Retinal pigment epithelial cell (primary cell): ENCODE results near the gene GPATCH8.
"Not testable (repeated sequence)": the region's sequence is repeated elsewhere in the genome, so short reads cannot be mapped to it uniquely, and the experiment has no call there.

ENCODE experiments used
- DNase-seq: peaks from one replicate; pipeline ENCODE4 v3.0.0-alpha.2; 2010; ENCODE audit warnings: low read depth
- H3K4me3 ChIP-seq: 2 replicates; pipeline ENCODE4 v1.5.1; 2011; ENCODE audit warnings: mild to moderate bottlenecking, low read length, control low read depth, moderate library complexity
- TF ChIP-seq, protein P1 (sequence below): conservative IDR thresholded peaks from 2 replicates; pipeline ENCODE4 v1.5.1; 2011; ENCODE audit warnings: low read depth, low read length, control low read depth, inconsistent platforms

Gene GPATCH8

DNA sequence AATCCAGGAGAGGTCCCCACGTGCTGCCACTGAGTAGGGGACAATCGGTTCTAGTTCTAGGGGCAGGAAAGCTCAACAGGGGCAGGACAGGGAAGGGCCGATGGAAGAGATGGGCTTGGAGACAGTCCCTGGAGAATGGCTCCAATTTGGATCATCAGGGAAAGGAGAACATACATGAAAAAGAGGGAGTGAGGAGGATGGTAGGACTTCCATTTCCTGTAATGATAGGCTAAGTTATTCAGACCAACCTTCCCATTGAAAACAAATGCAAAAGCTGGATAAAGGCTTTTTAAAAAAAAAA lies 20.4 kb upstream of the GPATCH8 start:
- no peak overlapping the region for H3K4me3 ChIP-seq
- TF ChIP-seq, protein P1, sequence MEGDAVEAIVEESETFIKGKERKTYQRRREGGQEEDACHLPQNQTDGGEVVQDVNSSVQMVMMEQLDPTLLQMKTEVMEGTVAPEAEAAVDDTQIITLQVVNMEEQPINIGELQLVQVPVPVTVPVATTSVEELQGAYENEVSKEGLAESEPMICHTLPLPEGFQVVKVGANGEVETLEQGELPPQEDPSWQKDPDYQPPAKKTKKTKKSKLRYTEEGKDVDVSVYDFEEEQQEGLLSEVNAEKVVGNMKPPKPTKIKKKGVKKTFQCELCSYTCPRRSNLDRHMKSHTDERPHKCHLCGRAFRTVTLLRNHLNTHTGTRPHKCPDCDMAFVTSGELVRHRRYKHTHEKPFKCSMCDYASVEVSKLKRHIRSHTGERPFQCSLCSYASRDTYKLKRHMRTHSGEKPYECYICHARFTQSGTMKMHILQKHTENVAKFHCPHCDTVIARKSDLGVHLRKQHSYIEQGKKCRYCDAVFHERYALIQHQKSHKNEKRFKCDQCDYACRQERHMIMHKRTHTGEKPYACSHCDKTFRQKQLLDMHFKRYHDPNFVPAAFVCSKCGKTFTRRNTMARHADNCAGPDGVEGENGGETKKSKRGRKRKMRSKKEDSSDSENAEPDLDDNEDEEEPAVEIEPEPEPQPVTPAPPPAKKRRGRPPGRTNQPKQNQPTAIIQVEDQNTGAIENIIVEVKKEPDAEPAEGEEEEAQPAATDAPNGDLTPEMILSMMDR, result no peak
- DNase-seq, result no peak

DNA sequence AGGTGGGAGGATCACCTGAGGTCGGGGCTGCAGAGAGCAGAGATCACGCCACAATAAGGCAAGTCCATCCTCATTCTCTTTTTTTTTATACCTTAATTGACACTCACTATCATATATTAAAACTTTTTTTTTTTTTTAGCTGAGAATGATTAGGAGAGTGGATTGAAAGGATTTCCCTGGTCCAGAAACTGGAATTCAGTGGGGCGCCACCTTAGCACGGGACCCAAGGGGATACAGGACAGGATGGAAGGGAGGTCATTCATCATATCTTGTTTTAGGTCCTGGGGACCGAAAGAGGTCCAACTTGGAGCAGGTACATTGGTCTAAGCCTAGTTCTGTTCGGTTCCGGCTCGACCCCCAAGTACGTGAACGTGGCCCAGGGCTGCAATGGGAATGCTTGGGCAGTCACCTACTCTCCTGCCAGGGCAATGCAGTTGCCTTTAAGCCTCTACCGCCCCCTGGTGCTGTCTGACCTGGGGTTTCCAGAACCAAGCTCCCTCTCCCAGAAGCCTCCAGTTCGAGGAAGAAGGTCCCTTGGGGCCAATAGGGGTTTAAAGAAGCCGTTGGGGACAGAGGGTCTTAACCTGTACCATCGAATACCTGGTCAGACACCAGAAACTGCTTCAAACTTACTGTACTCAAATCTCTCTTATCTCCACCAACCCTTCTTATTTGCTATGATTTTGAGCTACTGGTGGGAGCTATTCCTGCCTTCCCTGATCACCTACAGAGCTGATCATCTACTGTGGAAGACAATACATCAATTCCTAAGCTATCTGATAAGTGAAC lies 19.9 kb upstream of the GPATCH8 start:
- TF ChIP-seq, protein P1, result peak; percentile 80
- H3K4me3 ChIP-seq, result no peak overlapping the region
- DNase-seq, result no peak

DNA sequence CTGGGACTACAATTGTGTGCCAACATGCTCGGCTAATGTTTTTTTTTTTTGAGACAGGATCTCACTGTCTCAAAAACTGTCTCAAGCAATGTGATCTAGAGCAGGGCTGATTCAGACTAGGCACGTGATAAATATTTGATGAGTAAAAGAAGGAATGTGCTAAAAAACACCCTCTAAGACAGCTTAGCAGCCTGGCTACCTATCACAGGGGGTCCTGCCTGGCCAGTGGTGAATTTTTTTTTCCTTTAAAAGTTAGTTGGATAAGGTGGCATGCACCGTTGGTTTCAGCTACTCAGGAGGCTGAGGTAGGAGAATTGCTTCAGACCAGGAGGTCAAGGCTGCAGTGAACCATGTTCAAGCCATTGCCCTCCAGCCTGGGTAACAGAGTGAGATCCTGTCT lies 14.8 kb upstream of the GPATCH8 start:
- no peak for DNase-seq
- TF ChIP-seq, protein P1, result no peak
- H3K4me3 ChIP-seq, result no peak overlapping the region

DNA sequence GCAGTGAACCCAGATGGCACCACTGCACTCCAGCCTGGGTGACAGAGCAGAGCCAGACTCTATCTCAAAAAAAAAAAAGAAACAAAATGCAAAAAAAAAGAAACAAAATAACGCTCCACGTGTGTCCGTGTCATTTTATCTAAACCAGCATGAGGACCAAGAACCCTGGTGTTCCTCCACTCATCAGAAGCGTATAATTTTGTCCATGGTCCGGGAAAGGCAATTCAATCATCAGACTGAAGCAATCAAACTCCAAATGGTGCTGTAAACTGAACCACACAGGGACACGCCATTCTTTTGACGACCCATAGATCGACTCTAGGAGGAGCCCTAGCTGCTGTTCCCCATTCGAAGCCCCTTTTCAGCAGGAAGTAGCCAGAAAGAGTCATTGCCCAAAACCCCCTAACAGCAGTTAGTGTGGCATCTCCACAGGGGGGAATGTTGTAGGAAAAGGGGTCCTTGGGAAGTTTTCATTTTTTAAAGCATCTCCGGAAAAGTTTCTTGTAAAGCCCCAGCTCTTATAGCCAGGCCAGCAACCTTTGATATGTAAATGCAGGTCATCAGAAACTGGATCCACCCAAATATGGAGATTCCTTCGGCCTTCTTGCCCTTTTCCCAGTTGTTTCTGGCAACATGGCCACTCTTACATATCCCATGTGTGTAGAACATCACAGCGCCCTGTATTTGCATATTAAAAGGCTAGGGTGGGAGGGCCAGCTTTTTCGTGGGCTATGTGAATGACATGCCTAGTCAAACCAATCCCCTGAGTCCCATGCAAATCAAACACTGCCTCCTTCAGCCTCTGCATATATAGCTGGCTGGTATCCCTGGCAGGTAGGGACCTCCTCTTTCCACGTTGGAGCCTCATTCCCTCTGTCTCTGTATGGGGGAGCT lies 8.3 kb upstream of the GPATCH8 start:
- not testable (repeated sequence) for DNase-seq, H3K4me3 ChIP-seq

DNA sequence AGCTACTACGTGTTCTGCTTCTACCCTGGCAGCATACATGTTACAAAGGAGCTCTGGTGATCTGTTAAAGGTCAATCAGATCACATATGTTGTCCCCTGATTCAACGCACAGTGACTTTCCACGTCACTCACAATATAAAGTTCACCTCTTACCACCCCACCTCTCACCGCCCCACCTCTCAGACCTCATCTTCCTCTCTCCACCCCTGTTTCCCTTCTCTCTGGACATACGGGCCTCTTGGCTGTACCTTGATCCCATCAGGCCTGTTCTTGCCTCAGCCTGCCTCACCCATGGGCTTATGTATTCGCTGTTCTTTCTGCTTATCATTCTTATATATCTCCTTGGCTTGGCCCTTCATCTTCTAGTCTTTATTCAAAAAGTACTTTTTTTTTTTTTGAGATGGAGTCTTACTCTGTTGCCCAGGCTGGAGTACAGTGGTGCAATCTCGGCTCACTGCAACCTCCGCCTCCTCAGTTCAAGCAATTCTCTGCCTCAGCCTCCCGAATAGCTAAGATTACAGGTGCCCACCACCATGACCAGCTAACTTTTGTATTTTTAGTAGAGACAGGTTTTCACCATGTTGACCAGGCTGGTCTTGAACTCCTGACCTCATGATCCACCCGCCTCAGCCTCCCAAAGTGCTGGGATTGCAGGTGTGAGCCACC lies 3.9 kb upstream of the GPATCH8 start:
- not testable (repeated sequence) for DNase-seq, H3K4me3 ChIP-seq

DNA sequence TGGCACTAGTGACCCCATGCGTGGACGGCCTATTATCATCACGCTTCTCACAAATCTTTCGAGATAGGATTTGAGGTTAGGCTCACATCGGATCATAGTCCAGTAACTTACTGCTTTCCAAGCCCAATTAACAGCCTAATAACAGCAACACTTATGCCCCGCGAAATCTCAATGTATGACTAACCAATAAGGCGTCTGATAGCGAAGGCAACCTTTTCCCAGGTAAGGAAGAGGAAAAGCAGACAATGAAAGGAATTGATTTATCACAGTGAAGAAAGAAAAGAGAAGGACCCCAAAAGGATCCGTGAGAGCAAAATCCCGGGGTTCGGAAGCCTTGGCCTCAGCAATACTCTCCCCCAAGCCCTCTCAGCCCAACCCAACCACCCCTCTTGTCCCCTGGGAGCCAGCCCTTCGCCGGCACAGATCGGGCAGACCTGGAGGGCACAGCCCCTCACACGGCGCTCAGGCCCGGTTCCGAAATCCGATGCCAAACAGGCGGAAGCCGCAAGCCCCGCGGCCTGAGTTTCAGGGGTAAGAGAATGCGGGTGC lies 534 bp downstream of the GPATCH8 start:
- DNase-seq, result no peak
- TF ChIP-seq, protein P1, result no peak
- H3K4me3 ChIP-seq, result peak overlapping the region; percentile 96

DNA sequence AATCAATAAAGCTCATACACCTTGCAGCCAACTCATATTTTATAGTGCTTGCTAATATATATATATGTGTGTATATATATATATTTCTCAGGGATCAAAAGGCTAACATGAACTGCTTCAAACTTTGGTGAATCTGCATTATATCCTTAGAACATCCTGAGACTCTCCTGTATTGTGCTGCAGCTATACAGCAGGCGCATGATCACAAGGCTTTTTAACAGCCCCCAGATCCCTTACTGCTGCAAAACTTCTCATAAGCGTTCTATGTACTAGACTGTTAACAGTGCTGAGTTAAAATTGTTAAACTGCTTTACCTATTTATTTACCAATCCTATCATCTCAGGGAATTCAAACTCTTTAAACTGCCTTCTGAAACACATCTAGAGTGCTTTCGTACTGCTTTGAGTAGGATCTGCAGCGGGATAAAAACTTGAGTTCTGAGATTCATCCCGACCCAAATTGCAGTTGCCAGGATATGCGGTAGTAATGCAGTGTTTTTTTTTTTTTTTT lies 1.3 kb downstream of the GPATCH8 start:
- TF ChIP-seq, protein P1, result no peak
- no peak for DNase-seq
- H3K4me3 ChIP-seq, result peak overlapping the region; percentile 96
